Measurements from ENCODE around the gene ELMO2. TPM values are rescaled to one million over a fixed set of nuclear protein-coding genes. Genes with fewer than 3 reads are reported as not detected.

Gene ELMO2
- total RNA-seq, 2 donors from 2014 or later: 20.0 to 24.7 TPM

DNA sequence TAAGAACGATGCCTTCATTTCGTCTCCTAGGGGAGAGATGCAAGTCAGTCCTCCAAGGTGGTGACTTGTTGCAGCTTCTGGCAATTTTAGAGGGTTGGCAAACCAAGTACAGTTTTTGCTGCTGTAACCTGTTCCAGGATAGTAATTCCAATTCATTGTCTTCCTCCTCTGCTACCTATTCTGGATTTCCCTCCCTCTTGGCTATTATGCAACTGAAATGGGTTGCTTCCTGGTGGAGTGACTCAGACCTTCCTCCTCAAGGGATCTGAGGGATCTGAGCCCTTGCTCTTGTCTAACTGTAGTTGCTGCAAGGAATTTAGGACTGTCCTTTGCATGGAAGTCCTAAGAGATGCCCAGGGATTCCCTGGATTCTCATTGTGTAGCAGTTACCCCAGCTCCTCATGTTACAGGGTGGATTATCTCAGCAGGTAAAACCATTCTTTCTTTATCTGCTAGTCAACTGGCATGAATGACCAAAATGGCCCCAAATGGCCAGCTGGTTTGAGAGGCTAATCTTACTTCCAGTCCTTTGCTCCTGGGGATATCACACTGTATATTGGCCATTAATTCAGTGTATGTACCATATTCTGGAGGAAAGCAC is 17.6 kb upstream of the ELMO2 start:
- no peaks in the 10 kb centered on the region for H3K9me3 ChIP-seq
- TF ChIP-seq CTCF (IDR thresholded peaks at IDR 0.05): no peak
- H3K36me3 ChIP-seq: no peaks in the 10 kb centered on the region
- no peak overlapping the region for H3K4me3 ChIP-seq
- intact Hi-C loops (cut with DNase I): no loop called here
- H3K9ac ChIP-seq (ENCODE audit: low read depth in 2 of 2, low read length in 2 of 2): no peak overlapping the region
- H3K4me1 ChIP-seq: no peaks in the 10 kb centered on the region
- no peaks in the 10 kb centered on the region for H3K27me3 ChIP-seq
- H3K27ac ChIP-seq: no peak overlapping the region
- no peak for DNase-seq

DNA sequence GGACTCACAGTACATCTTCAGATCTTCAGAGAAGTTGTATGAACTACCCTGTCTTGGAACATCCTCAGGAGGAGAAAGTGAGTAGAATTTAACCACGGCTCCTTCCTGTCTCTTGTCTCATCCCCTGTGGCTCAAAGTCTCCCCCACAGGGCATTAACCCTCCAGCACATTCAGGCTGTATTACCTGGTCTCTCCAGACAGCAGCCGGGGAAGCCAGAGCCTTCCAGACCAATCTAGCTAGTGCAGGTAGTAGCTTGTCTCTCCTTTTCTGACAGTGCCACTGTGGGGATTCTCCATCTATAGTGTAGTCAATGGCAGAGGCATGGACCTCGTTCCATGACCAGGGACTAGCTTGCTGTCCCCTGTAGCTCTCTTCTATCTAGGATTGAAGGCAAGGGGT is 16.9 kb upstream of the ELMO2 start:
- no peaks in the 10 kb centered on the region for H3K27me3 ChIP-seq
- H3K27ac ChIP-seq: no peak overlapping the region
- DNase-seq: no peak
- no peak for TF ChIP-seq CTCF (IDR thresholded peaks at IDR 0.05)
- intact Hi-C loops (cut with DNase I): no loop called here
- no peaks in the 10 kb centered on the region for H3K9me3 ChIP-seq
- H3K4me1 ChIP-seq: no peaks in the 10 kb centered on the region
- no peak overlapping the region for H3K4me3 ChIP-seq
- no peak overlapping the region for H3K9ac ChIP-seq (ENCODE audit: low read depth in 2 of 2, low read length in 2 of 2)
- H3K36me3 ChIP-seq: no peaks in the 10 kb centered on the region

GRCh38 chr20:46420878-46421277 is 14.5 kb upstream of the ELMO2 start:
- intact Hi-C loops (cut with DNase I): no loop called here

GRCh38 chr20:46419882-46420281 is 13.5 kb upstream of the ELMO2 start:
- Histone ChIP-seq H3K9ac (ENCODE audit: low read depth in 2 of 2, low read length in 2 of 2) (no peak overlapping the region), H3K4me1 (no peaks in the 10 kb centered on the region), H3K27ac (no peak overlapping the region), H3K27me3 (no peaks in the 10 kb centered on the region), H3K9me3 (no peaks in the 10 kb centered on the region), H3K36me3 (no peaks in the 10 kb centered on the region), H3K4me3 (no peak overlapping the region)
- intact Hi-C loops (cut with DNase I): no loop called here
- DNase-seq: no peak
- TF ChIP-seq CTCF (IDR thresholded peaks at IDR 0.05): no peak

More at GRCh38 chr20:46420878-46421277, 14.5 kb upstream of the ELMO2 start:
- no peak overlapping the region for H3K9ac ChIP-seq (ENCODE audit: low read depth in 2 of 2, low read length in 2 of 2)
- H3K9me3 ChIP-seq: no peaks in the 10 kb centered on the region
- no peak for TF ChIP-seq CTCF (IDR thresholded peaks at IDR 0.05)
- no peaks in the 10 kb centered on the region for H3K27me3 ChIP-seq
- no peak overlapping the region for H3K4me3 ChIP-seq
- H3K36me3 ChIP-seq: no peaks in the 10 kb centered on the region
- DNase-seq: no peak
- no peaks in the 10 kb centered on the region for H3K4me1 ChIP-seq
- H3K27ac ChIP-seq: no peak overlapping the region

DNA sequence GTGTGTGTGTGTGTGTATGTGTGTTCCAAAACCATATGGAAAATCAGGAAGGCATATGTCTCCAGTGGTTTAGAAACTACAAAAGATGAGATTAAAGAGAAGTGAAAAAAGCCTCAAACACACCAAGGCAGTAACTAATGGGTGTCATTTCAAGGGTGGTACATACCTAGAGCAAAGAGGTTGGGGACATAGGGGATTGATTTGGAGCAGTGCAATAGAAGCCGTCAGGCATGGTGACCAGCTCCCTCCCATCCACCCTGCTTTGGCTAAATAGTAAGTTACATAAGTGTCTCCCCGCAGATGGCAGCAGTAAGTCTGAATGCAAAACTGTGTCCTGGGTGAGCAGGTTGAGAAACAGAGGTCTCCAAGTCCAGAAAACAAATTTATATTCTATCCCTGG is 10.4 kb upstream of the ELMO2 start:
- no peak for TF ChIP-seq CTCF (IDR thresholded peaks at IDR 0.05)
- intact Hi-C loops (cut with DNase I): no loop called here
- no peak overlapping the region for H3K9ac ChIP-seq (ENCODE audit: low read depth in 2 of 2, low read length in 2 of 2)
- no peaks in the 10 kb centered on the region for H3K4me1 ChIP-seq
- H3K27me3 ChIP-seq: no peaks in the 10 kb centered on the region
- DNase-seq: no peak
- no peaks in the 10 kb centered on the region for H3K9me3 ChIP-seq
- H3K27ac ChIP-seq: no peak overlapping the region
- H3K36me3 ChIP-seq: no peaks in the 10 kb centered on the region
- no peak overlapping the region for H3K4me3 ChIP-seq
